Ovary (tissue), 9 donors: ENCODE data around the gene TNS3. TPM values are rescaled to one million over a fixed set of nuclear protein-coding genes. Genes with fewer than 3 reads are reported as not detected.
"Not testable (repeated sequence)": the region's sequence is repeated elsewhere in the genome, so short reads cannot be mapped to it uniquely, and the experiment has no call there.

Source experiments
- DNase-seq, 5 donors: peaks; one replicate each; pipeline ENCODE4 v3.0.0-alpha.2; 2019 to 2020
- H3K27ac ChIP-seq, 2 donors: fragments of 200-600 bp; one replicate each; pipeline versions ENCODE4 v1.5.1 to v1.8.0; 2019 to 2022
- H3K27me3 ChIP-seq: fragments of 200-600 bp; one replicate; pipeline ENCODE4 v1.8.0; 2022
- H3K36me3 ChIP-seq: fragments of 200-600 bp; sonication (generic); one replicate; pipeline ENCODE4 v1.5.1; 2019
- H3K4me1 ChIP-seq: one replicate; pipeline ENCODE4 v1.8.1; 2013; ENCODE audit warnings: mild to moderate bottlenecking, moderate library complexity; ENCODE audit not compliant: insufficient read depth
- H3K4me3 ChIP-seq: fragments of 200-600 bp; sonication (generic); one replicate; pipeline ENCODE4 v1.5.1; 2017
- H3K9me3 ChIP-seq, 2 donors: fragments of 200-600 bp in 1 of 2; sonication (generic) in 1 of 2; one replicate each; pipeline versions ENCODE4 v1.5.1 to v1.8.1; 2013 to 2019; ENCODE audit warnings: mild to moderate bottlenecking in 1 of 2, moderate library complexity in 1 of 2
- EP300 ChIP-seq: sonication (generic); formaldehyde crosslinking; IDR thresholded peaks from one replicate; pipeline ENCODE4 v1.6.1; 2017; ENCODE audit warnings: antibody characterized with exemption
- POLR2A ChIP-seq: fragments of 450-650 bp; IDR thresholded peaks from one replicate; pipeline ENCODE4 v1.6.1; 2017; ENCODE audit warnings: antibody characterized with exemption, mild to moderate bottlenecking, moderate library complexity
- WGBS, 3 donors: extraction: QIAGEN DNeasy Blood & Tissue Kit in 1 of 3; methylation state at CpG; one replicate each; pipeline versions ENCODE4 v1.1.5 to v1.1.7; 2013 to 2017; 5-methylcytosine and 5-hydroxymethylcytosine counted together
- intact Hi-C, 4 donors: fragments of 100-400 bp; cut with DNase I; formaldehyde crosslinking; loops; one replicate each; pipeline versions ENCODE4 v1.11.0 to v1.15.1; 2022 to 2023
- polyA plus RNA-seq, 2 donors: library from polyadenylated mRNA; stranded (reverse); fragments of 200-250 nt in 1 of 2; fragments of 350-450 nt in 1 of 2; fragmentation: Illumina TruSeq in 1 of 2; extraction: RNeasy Lipid Tissue Mini Kit (QIAGEN cat#74804) in 1 of 2; gene quantifications; one replicate each; pipeline ENCODE4 v1.2.3, GENCODE V29; 2013 to 2014
- total RNA-seq, 7 donors: library from RNA; depleted of rRNA in 2 of 7; stranded (reverse); fragments of >200 nt in 2 of 7; fragmentation: NEBNext Ultra II Directional in 3 of 7; extraction: Animal tissue kit (Norgen Biotek cat#: 25700) in 3 of 7; gene quantifications; one replicate each; pipeline versions ENCODE4 v1.1.0 to v1.2.4, GENCODE V29; 2016 to 2023
- TF ChIP-seq, protein P1 (sequence below), 3 donors: fragments of 450-650 bp in 2 of 3; fragments of 200-600 bp in 1 of 3; IDR thresholded peaks; one replicate each; pipeline versions ENCODE4 v1.5.1 to v1.8.0; 2016 to 2022; ENCODE audit warnings: antibody characterized with exemption in 3 of 3, mild to moderate bottlenecking in 1 of 3
- donor health status: DM: no; HTN: no; CAD: no; lungs with moderate emphysema.
- donor health status: DM: no; HTN: no; CAD: no.
- donor health status: Bipolar disorder and iron deficiency.
- donor health status: DM: yes; HTN: yes; CAD: no.
- donor health status: DM: no; HTN: no; CAD: no.
- donor health status: DM: yes; HTN: yes; CAD: no.

Gene TNS3
- total and polyA plus RNA-seq, 9 donors, result 36.6 to 137 (median 91.3) TPM

DNA sequence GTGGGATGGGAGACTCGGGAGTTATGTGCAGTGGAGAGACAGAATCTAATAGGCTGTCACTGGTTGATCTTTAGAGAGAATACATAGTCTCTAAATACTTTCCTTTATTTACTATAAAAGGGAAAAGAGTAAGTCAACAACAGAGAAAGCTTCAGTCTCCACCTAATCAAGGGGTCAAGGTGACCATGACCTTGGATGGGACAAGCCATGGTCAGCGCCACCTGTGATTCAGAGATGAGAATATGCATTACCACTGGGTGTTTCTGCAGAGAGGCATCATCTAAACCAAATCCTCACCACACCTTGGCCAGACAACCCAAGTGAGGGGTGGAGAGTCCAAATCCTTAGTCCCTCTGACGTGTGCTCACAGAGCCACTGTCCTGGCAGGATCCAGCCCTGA lies 39.9 kb downstream of the TNS3 start:
- Histone ChIP-seq H3K4me1 (peaks cover 17% of the 10 kb centered on the region), H3K27me3 (no peaks in the 10 kb centered on the region), H3K36me3 (no peaks in the 10 kb centered on the region), H3K4me3 (no peak overlapping the region), H3K27ac (no peak overlapping the region), H3K9me3 (no peaks in the 10 kb centered on the region)
- no peak for DNase-seq
- WGBS, 3 donors, result 94 to 97% (median 96%) methylated on average over 3 of the region's 3 CpGs
- intact Hi-C loops, result no loop called here
- TF ChIP-seq POLR2A, result no peak
- no peak for TF ChIP-seq EP300
- TF ChIP-seq, protein P1, sequence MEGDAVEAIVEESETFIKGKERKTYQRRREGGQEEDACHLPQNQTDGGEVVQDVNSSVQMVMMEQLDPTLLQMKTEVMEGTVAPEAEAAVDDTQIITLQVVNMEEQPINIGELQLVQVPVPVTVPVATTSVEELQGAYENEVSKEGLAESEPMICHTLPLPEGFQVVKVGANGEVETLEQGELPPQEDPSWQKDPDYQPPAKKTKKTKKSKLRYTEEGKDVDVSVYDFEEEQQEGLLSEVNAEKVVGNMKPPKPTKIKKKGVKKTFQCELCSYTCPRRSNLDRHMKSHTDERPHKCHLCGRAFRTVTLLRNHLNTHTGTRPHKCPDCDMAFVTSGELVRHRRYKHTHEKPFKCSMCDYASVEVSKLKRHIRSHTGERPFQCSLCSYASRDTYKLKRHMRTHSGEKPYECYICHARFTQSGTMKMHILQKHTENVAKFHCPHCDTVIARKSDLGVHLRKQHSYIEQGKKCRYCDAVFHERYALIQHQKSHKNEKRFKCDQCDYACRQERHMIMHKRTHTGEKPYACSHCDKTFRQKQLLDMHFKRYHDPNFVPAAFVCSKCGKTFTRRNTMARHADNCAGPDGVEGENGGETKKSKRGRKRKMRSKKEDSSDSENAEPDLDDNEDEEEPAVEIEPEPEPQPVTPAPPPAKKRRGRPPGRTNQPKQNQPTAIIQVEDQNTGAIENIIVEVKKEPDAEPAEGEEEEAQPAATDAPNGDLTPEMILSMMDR (IDR thresholded peaks at IDR 0.05), result no peak

DNA sequence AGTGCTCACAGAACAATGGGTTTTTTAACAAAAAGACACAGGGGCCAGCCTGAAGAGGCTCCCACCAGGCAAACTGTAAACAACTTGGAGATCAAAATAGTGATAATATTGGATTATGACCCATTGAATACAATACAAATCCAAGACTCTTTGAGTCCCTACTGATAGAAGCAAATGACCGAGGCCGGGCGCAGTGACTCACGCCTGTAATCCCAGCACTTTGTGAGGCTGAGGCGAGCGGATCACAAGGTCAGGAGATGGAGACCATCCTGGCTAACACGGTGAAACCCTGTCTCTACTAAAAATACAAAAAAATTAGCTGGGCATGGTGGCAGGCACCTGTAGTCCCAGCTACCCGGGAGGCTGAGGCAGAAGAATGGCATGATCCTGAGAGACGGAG lies 40.4 kb downstream of the TNS3 start:
- H3K9me3 ChIP-seq, H3K4me3 ChIP-seq, intact Hi-C loops, H3K27me3 ChIP-seq, DNase-seq, H3K27ac ChIP-seq, H3K36me3 ChIP-seq: not testable (repeated sequence)
- peaks cover 20% of the 10 kb centered on the region for H3K4me1 ChIP-seq
- WGBS, 3 donors, result 95 to 96% (median 96%) methylated on average over 9 of the region's 9 CpGs

DNA sequence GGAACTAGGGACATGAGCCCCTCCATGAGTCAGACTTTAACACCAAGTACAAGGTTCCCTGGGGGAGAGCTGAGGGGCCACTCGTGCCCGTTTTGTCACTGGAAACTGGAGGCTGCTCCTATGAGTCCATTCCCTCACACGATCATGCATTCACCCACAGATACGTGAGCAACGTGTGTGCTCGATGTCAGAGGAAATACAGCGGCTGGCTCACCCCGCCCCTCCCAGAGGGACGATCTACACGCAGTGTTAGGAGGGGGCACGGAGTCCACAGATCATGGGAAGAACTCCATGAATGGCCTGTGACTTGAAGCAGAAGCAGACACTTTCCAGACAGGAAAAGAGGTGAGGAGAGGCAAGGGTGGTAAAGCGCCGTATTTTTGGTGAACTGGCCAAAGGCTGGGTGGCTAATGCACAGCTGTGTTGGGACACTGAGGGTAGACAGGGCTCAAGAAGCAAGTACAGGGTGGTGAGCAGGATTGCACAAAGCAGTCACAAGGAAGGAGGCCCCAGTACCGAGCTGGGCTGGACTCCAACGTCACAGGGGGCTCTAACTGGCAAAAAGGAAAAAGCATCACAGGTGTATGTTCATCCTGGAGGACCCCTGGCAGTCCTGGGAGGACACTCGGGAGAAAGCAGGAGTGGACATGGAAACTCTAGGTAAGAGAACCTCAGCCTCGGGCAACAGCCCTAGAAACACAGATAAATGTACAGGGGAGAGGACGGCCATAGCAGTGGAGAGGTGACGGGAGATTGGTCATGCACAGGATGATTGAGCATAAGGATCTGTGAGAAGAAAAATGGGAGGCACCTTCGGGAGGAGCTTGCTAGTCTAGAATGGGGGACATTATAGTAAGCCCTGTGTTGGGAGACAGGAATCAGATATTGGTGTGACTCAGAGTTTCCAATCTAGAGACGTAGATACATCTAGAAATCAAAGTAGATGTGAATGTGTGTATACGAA lies 41.2 kb downstream of the TNS3 start:
- intact Hi-C loops, result no loop called here
- Histone ChIP-seq H3K36me3 (no peaks in the 10 kb centered on the region), H3K27me3 (no peaks in the 10 kb centered on the region), H3K4me3 (no peak overlapping the region), H3K27ac (no peak overlapping the region), H3K9me3 (no peaks in the 10 kb centered on the region), H3K4me1 (peaks cover 22% of the 10 kb centered on the region)
- TF ChIP-seq, protein P1 (IDR thresholded peaks at IDR 0.05), result no peak
- TF ChIP-seq EP300, result no peak
- DNase-seq, result no peak
- 88 to 92% (median 91%) methylated on average over 22 of the region's 22 CpGs for WGBS, 3 donors

DNA sequence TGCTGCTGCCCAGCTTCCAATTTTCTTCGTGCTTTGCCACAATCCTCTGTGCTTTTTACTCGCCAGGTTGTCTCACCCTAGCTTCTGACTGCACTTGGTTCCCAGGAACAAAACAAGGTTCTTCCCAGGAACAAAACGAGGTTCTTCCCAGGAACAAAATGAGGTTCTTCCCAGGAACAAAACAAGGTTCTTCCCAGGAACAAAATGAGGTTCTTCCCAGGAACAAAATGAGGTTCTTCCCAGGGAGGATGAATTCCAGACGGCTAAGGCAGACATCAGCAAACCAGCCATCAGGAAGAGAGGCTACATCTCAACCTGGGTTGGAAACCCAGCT lies 41.9 kb downstream of the TNS3 start:
- no peaks in the 10 kb centered on the region for H3K9me3 ChIP-seq
- no peak for TF ChIP-seq EP300
- TF ChIP-seq, protein P1 (IDR thresholded peaks at IDR 0.05), result no peak
- TF ChIP-seq POLR2A, result no peak
- DNase-seq, result no peak
- WGBS, 3 donors, result 69 to 85% (median 73%) methylated on average over 4 of the region's 4 CpGs
- intact Hi-C loops, result no loop called here
- no peak overlapping the region for H3K4me3 ChIP-seq
- no peak overlapping the region for H3K27ac ChIP-seq
- H3K4me1 ChIP-seq, result peaks cover 22% of the 10 kb centered on the region
- H3K27me3 ChIP-seq, result no peaks in the 10 kb centered on the region
- H3K36me3 ChIP-seq, result no peaks in the 10 kb centered on the region

DNA sequence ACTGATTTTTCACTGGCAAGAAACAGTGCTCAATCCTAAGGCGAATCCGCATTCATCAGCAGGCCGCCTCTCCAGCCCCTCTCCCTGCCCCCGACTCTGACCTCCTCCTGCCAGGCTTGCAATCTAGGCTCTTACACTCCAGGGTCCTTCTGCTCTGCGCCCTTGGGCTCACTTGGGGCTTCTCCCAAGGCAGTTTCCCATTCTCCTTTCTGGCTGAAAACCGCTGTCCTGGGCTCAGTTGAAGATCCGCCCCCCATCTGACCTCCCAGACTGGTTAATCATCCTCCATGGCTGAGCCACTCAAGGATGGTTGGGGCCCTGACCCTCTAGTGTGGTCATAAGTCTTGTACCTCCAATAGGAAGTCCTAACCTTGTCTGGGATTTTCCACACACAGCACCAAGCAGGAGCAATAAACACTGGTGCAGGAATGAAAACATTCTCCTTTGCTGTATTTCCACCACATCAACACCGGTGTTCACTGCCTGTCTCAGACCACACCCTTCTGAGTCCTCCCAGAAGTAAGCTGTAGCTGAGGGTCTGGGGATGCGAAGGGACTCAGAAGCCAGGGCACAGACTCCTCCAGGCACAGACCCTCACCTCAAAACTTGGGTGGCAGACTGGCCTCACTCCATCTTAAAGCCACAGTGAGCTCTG lies 42.4 kb downstream of the TNS3 start:
- no peak for TF ChIP-seq EP300
- TF ChIP-seq, protein P1 (IDR thresholded peaks at IDR 0.05), result no peak
- H3K27me3 ChIP-seq, result no peaks in the 10 kb centered on the region
- no peak overlapping the region for H3K4me3 ChIP-seq
- H3K27ac ChIP-seq, result no peak overlapping the region
- DNase-seq, result peak in 1 of 5 donors; percentile 34
- H3K4me1 ChIP-seq, result peaks cover 22% of the 10 kb centered on the region
- intact Hi-C loops, result loop anchor here in 1 of 4 donors (5.0 kb wide), 1 partner anchor 33 kb away; no protein-coding TSS in a partner anchor
- H3K9me3 ChIP-seq, result no peaks in the 10 kb centered on the region
- WGBS, 3 donors, result 41 to 55% (median 47%) methylated on average over 9 of the region's 9 CpGs
- no peaks in the 10 kb centered on the region for H3K36me3 ChIP-seq
